Measurements from ENCODE around the gene ALDH8A1. TPM values are rescaled to one million over a fixed set of nuclear protein-coding genes. Genes with fewer than 3 reads are reported as not detected.
A peak's percentile ranks its signal among the peaks of the same experiment; 100 is the strongest.

Gene ALDH8A1, protein sequence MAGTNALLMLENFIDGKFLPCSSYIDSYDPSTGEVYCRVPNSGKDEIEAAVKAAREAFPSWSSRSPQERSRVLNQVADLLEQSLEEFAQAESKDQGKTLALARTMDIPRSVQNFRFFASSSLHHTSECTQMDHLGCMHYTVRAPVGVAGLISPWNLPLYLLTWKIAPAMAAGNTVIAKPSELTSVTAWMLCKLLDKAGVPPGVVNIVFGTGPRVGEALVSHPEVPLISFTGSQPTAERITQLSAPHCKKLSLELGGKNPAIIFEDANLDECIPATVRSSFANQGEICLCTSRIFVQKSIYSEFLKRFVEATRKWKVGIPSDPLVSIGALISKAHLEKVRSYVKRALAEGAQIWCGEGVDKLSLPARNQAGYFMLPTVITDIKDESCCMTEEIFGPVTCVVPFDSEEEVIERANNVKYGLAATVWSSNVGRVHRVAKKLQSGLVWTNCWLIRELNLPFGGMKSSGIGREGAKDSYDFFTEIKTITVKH
- total RNA-seq (1 to 10 TPM; 1.3 to 3.4 TPM), total RNA-seq (0.75 to 2.5 reads per million in 2 donors)

DNA sequence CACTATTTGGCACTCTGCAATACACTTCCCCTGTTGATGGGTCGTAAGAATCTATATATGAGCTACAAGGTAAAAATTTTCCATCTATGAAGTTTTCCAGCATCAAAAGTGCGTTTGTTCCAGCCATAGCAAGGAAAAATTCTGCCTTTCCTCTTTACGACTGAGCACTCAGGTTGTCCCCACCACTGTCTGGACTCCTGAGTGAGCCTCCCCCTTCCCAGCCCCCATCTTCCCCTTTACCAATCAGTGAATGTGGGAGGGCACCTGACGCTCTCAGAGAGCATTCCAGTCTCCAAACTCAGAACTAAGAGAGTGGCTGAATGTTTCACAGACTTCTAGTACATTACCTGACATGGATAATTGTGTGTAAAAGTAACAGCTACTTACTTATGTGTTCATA lies at the start of gene ALDH8A1:
ALDH8A1 (minus strand) TSS at position 175 of the 400 bp plus-strand sequence; CDS start at position 127, 48 bp downstream.
- Mint-ChIP-seq H3K27me3 (no peaks in the 10 kb centered on the region), H3K4me3 (no peak within 1 kb of the TSS), H3K36me3 (ENCODE audit: low read depth) (no peaks in the 10 kb centered on the region), H3K27ac (no peak within 1 kb of the TSS), H3K4me1 (no peaks in the 10 kb centered on the region)
- no peaks in the 10 kb centered on the region for H3K9me3 ChIP-seq (ENCODE audit: control insufficient read depth, low read length, poor library complexity, severe bottlenecking)
- ATAC-seq = no peak
- no peak for DNase-seq

DNA sequence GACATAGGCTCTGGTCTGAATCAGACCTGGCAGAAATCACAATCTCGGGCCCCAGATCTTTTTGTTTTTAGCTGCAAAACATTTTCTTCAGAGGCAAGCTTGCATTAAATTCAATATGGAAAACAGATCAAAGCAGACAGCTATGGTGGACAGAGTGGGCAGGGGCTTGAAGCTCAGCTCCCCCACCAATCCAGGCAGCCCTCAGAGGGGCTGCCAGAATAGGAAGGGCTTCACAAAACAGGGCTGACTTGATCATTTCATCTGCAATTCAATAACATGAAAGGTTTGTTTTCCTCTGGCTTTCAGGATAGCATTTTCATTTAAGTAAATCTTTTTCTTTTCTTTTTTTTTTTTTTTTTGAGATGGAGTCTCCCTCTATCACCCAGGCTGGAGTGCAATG lies 49.2 kb upstream of the ALDH8A1 start:
- Mint-ChIP-seq H3K4me1 (no peaks in the 10 kb centered on the region), H3K36me3 (ENCODE audit: low read depth) (peaks cover 9% of the 10 kb centered on the region), H3K27me3 (no peaks in the 10 kb centered on the region), H3K4me3 (no peak overlapping the region), H3K27ac (no peak overlapping the region)
- DNase-seq (no peak), ATAC-seq (no peak)
- no peaks in the 10 kb centered on the region for H3K9me3 ChIP-seq (ENCODE audit: control insufficient read depth, low read length, poor library complexity, severe bottlenecking)

DNA sequence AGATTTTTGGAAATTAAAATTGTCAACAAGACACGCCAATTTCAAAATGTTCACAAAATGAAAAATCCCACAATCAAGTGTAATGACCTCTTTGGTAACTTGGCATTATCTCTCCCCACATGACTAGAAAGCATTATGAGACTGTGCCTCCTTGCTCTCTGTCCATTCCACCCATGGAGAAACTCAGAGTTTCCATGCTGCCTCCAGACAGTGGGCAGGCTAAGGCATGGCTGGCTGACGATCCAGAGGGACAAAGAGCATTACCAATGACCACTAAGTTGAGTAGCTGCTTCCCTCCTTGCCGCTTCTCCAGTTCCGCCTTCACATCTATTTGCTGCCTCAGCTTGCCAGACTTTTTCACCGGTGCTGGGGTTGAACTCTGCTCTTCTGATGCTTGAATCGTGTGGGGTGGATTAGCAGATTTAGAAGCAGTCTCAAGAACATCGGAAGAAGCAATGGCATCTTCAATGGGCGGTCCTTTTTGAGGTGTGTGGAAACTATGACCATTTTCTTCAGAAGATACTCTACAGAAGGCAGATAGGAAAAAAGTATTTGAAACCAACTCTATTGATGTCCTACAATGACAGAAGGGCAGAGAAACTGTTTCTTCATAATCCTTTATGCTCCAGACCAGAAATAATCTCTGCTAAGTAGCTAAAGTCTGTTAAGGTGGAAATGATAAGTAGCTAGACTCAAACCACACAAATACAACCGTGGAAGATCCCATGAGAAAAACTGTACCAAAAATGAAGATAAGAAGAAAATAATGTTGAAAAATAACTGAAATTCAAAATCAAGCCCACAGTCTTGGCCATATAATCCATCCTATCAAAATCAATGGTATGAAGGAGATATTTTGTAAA lies 47.5 kb upstream of the ALDH8A1 start:
- Mint-ChIP-seq H3K36me3 (ENCODE audit: low read depth) (peaks cover 9% of the 10 kb centered on the region), H3K4me1 (no peaks in the 10 kb centered on the region), H3K4me3 (no peak overlapping the region), H3K27ac (peak overlapping the region; percentile 16), H3K27me3 (no peaks in the 10 kb centered on the region)
- no peak for ATAC-seq
- no peak for DNase-seq
- no peaks in the 10 kb centered on the region for H3K9me3 ChIP-seq (ENCODE audit: control insufficient read depth, low read length, poor library complexity, severe bottlenecking)

DNA sequence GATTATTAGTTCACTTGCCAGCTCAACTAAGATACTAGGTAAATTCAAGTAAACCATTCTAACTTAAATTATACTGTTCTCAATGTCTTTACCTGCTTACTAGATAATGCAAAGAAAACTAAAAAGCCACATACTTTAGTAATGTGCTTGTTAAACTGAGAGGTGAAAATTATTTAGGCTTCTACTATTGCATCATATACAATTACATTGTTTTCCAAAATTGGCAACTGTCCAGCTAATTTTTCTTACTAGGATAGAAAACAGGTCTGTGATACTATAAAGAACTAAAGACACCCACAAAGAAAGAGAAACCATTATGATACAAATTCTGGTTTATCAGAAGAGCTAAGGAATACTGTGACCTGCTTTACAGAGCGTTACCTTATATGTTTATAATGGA lies 45.6 kb upstream of the ALDH8A1 start:
- Mint-ChIP-seq H3K36me3 (ENCODE audit: low read depth) (peaks cover 9% of the 10 kb centered on the region), H3K27ac (no peak overlapping the region)

DNA sequence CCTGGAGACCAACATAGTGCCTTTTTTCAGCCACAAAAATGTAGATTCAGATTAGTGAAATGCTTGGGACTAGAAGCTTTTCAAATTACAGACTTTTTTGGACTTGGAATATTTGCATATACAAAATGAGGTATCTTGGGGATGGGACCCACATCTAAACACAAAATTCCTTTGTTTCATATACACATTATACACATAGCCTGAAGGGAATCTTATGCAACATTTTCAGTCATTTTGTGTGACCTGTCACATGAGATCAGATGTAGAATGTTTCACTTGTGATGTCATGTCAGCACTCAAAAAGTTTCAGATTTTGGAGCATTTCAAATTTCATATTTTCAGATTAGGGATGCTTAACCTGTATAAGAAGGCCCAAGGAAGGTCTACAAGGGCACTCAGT lies 44.5 kb upstream of the ALDH8A1 start:
- H3K36me3 Mint-ChIP-seq (ENCODE audit: low read depth) = peaks cover 11% of the 10 kb centered on the region
- H3K4me1 Mint-ChIP-seq = peaks cover 2% of the 10 kb centered on the region
- no peaks in the 10 kb centered on the region for H3K27me3 Mint-ChIP-seq
- no peaks in the 10 kb centered on the region for H3K9me3 ChIP-seq (ENCODE audit: control insufficient read depth, low read length, poor library complexity, severe bottlenecking)
- no peak overlapping the region for H3K27ac Mint-ChIP-seq
- no peak for DNase-seq
- no peak for ATAC-seq
- no peak overlapping the region for H3K4me3 Mint-ChIP-seq

More for the DNA sequence above, 45.6 kb upstream of the ALDH8A1 start:
- DNase-seq (no peak), ATAC-seq (no peak)
- H3K9me3 ChIP-seq (ENCODE audit: control insufficient read depth, low read length, poor library complexity, severe bottlenecking) = no peaks in the 10 kb centered on the region
- Mint-ChIP-seq H3K27me3 (no peaks in the 10 kb centered on the region), H3K4me3 (no peak overlapping the region), H3K4me1 (no peaks in the 10 kb centered on the region)

DNA sequence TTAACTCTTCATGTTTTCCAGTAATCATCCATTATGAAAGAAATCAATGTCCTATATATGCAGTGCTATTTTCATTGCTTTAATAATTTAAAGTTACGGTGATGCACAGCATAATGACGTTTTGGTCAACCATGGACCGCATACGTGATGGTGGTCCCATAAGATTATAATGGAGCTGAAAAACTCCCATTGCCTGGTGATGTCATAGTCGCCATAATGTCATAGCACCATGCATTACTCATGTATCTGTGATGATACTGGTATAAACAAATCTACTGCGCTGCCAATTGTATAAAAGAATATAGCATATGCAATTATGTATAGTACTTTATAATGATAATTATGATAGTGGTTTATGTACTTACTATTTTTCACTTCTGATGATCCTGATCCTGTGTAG lies 42.3 kb upstream of the ALDH8A1 start:
- Mint-ChIP-seq H3K4me3 (no peak overlapping the region), H3K27ac (no peak overlapping the region), H3K4me1 (peaks cover 2% of the 10 kb centered on the region), H3K27me3 (no peaks in the 10 kb centered on the region), H3K36me3 (ENCODE audit: low read depth) (peaks cover 5% of the 10 kb centered on the region)
- ATAC-seq (no peak), DNase-seq (no peak)
- no peaks in the 10 kb centered on the region for H3K9me3 ChIP-seq (ENCODE audit: control insufficient read depth, low read length, poor library complexity, severe bottlenecking)

DNA sequence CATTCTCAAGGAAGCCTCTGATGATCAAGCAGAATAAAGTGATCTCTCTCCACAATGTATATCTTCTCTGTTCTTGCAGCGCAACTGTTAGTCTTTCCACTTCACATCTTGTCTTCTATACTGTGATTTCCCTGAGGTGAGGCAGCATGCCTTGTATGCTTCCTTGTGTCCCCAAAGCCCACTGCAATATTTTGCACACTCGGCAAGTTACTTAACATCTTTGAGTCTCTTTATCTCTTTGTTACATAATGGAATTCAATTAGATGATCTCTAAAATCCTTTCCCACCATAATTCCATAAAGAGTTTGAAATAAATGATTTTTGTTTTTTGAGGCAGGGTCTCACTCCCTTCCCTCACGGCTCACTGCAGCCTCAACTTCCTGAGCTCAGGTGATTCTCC lies 40.4 kb upstream of the ALDH8A1 start:
- Mint-ChIP-seq H3K27me3 (no peaks in the 10 kb centered on the region), H3K36me3 (ENCODE audit: low read depth) (peaks cover 2% of the 10 kb centered on the region), H3K4me1 (peaks cover 2% of the 10 kb centered on the region), H3K27ac (peak overlapping the region; percentile 79), H3K4me3 (no peak overlapping the region)
- H3K9me3 ChIP-seq (ENCODE audit: control insufficient read depth, low read length, poor library complexity, severe bottlenecking) = no peaks in the 10 kb centered on the region
- DNase-seq = no peak
- ATAC-seq = no peak

DNA sequence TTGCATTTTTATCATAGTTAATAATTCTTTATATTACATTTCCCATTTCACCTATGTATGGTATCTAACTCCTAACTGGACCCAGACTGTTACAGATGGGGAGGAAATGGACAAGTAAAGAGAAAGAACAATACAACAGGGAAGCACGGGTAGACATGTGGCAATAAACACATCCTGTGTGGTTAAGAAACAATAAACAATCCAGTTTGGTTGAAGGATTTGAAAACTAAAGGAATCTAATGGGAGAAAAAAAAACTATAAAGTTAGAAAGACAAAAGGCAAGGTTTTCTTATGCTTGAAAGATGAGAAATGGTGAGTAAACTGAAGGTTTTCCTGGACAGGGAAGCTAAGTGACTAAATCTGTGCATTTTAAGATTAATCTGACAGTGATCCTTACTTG lies 34.9 kb upstream of the ALDH8A1 start:
- peaks cover 20% of the 10 kb centered on the region for H3K4me1 Mint-ChIP-seq
- H3K27me3 Mint-ChIP-seq = no peaks in the 10 kb centered on the region
- ATAC-seq (no peak), DNase-seq (no peak)
- H3K36me3 Mint-ChIP-seq (ENCODE audit: low read depth) = peaks cover 19% of the 10 kb centered on the region
- no peaks in the 10 kb centered on the region for H3K9me3 ChIP-seq (ENCODE audit: control insufficient read depth, low read length, poor library complexity, severe bottlenecking)
- no peak overlapping the region for H3K4me3 Mint-ChIP-seq
- H3K27ac Mint-ChIP-seq = peak overlapping the region; percentile 53

DNA sequence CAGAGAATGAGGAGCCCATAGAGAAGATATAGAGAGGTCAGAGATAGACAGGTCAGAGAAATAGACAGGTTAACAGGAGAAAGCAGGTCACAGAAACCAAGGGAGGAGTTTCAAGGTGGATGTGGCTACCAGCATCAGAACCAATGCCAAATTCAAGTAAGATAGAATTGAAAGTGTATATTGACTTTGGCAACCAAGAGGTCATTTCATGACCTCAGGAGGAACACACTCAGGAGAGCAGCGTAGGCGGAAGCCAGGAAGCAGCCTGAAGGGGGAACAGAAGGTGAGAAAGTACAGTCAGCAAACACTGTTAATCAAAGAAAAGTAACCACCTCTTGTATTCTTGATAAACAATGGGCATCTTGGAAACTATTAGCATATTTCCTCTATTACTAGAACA lies 33.9 kb upstream of the ALDH8A1 start:
- peak overlapping the region; percentile 1 for H3K27ac Mint-ChIP-seq
- no peaks in the 10 kb centered on the region for H3K9me3 ChIP-seq (ENCODE audit: control insufficient read depth, low read length, poor library complexity, severe bottlenecking)
- H3K4me1 Mint-ChIP-seq = peaks cover 23% of the 10 kb centered on the region
- no peaks in the 10 kb centered on the region for H3K27me3 Mint-ChIP-seq
- H3K36me3 Mint-ChIP-seq (ENCODE audit: low read depth) = peaks cover 18% of the 10 kb centered on the region
- DNase-seq (no peak), ATAC-seq (no peak)
- H3K4me3 Mint-ChIP-seq = peak overlapping the region; percentile 22

DNA sequence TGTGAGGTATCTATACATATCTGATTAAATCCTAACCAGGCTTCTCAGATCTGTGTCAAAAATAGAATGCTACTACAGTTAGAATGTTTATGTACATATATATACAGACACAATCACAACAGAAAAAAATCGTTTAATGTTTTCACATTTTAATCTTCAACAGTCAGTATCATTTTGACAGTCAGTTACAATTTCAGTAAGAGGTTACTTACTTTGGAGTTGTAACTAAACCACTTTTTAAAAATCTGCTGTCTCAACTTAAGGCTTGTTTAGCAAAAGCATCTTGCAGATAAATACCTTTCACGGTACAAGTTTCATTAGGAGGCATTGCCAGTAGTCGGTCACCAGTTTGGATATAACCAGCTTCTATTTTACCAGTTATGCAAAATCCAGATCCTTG lies 32.3 kb upstream of the ALDH8A1 start:
- DNase-seq (no peak), ATAC-seq (no peak)
- H3K9me3 ChIP-seq (ENCODE audit: control insufficient read depth, low read length, poor library complexity, severe bottlenecking) = no peaks in the 10 kb centered on the region
- H3K4me1 Mint-ChIP-seq = peaks cover 23% of the 10 kb centered on the region
- no peak overlapping the region for H3K27ac Mint-ChIP-seq
- no peak overlapping the region for H3K4me3 Mint-ChIP-seq
- H3K27me3 Mint-ChIP-seq = no peaks in the 10 kb centered on the region
- peaks cover 22% of the 10 kb centered on the region for H3K36me3 Mint-ChIP-seq (ENCODE audit: low read depth)

DNA sequence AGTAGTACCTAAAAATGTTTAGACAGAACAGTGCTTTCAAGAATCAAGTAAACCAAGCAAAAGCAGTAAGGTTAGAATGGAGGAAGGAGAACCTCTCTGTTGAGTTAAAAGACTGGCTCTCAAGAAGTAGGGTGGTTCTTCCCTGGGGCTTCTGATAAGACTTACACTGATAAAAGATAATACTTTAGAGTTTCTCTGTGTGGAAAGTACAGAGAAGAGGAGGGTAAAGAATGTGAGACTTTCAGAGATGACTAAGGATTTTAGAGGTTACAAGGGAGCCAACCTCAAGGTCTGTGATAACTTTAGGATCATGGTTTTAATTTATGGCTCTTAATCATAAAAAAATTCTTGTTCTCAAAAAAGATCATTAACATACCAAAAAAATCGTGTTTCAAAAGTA lies 30.9 kb upstream of the ALDH8A1 start:
- H3K4me1 Mint-ChIP-seq = peaks cover 23% of the 10 kb centered on the region
- H3K27me3 Mint-ChIP-seq = no peaks in the 10 kb centered on the region
- peaks cover 26% of the 10 kb centered on the region for H3K36me3 Mint-ChIP-seq (ENCODE audit: low read depth)
- no peak overlapping the region for H3K27ac Mint-ChIP-seq
- H3K4me3 Mint-ChIP-seq = no peak overlapping the region
- no peak for DNase-seq
- no peak for ATAC-seq
- no peaks in the 10 kb centered on the region for H3K9me3 ChIP-seq (ENCODE audit: control insufficient read depth, low read length, poor library complexity, severe bottlenecking)

DNA sequence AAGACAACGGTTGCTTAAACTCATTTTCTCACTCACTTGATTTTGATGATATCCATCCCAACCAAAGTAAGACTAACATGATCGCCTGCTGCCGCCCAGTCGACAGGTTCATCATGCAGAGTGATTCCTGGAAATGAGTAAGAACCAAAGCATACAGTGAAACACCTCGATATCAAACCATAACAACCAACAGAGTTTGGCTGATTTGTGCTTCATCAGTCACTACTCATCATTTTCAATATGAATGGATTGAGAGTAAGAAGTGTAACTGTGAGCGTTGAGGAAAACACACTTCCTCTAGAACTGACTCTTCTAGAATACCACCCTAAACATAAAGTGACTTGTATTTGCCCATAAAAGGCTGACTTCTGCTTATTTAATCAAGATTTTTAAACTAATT lies 29.2 kb upstream of the ALDH8A1 start:
- peaks cover 21% of the 10 kb centered on the region for H3K4me1 Mint-ChIP-seq
- H3K4me3 Mint-ChIP-seq = no peak overlapping the region
- no peaks in the 10 kb centered on the region for H3K9me3 ChIP-seq (ENCODE audit: control insufficient read depth, low read length, poor library complexity, severe bottlenecking)
- peak overlapping the region; percentile 19 for H3K27ac Mint-ChIP-seq
- H3K36me3 Mint-ChIP-seq (ENCODE audit: low read depth) = peaks cover 34% of the 10 kb centered on the region
- DNase-seq (no peak), ATAC-seq (no peak)
- no peaks in the 10 kb centered on the region for H3K27me3 Mint-ChIP-seq

DNA sequence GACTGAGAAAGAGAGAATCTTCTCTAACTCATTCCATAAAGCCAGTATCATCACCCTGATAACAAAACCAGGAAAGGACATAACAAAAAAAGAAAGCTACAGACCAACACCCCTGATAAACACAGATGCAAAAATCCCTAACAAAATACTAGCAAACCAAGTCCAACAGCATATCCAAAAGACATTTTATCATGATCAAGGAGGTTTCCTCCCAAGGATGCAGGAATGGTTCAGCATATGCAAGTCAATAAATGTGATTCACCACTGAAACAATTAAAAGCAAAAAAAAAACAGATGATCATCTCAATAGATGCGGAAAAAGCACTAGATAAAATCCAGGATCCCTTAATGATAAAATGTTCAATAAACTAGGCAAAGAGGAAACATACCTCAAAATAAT lies 24.5 kb upstream of the ALDH8A1 start:
- Mint-ChIP-seq H3K27ac (no peak overlapping the region), H3K4me3 (no peak overlapping the region), H3K27me3 (no peaks in the 10 kb centered on the region), H3K4me1 (peaks cover 7% of the 10 kb centered on the region), H3K36me3 (ENCODE audit: low read depth) (peaks cover 32% of the 10 kb centered on the region)
- H3K9me3 ChIP-seq (ENCODE audit: control insufficient read depth, low read length, poor library complexity, severe bottlenecking) = no peaks in the 10 kb centered on the region
- ATAC-seq (no peak), DNase-seq (no peak)

All from T-helper 17 cell (primary cell).